Stimulated activated CD4-positive, alpha-beta T cell treated with anti-CD3 and anti-CD28 coated beads, Interleukin-2, amount 100 ng/mL, for 4 hours (primary cell): ENCODE data around the gene ZNF644.
"Not testable (repeated sequence)": the region's sequence is repeated elsewhere in the genome, so short reads cannot be mapped to it uniquely, and the experiment has no call there.

ENCODE experiments used
- DNase-seq: peaks from one replicate; pipeline ENCODE4 v3.0.0-alpha.2; 2020; ENCODE audit warnings: low read depth

Gene ZNF644

DNA sequence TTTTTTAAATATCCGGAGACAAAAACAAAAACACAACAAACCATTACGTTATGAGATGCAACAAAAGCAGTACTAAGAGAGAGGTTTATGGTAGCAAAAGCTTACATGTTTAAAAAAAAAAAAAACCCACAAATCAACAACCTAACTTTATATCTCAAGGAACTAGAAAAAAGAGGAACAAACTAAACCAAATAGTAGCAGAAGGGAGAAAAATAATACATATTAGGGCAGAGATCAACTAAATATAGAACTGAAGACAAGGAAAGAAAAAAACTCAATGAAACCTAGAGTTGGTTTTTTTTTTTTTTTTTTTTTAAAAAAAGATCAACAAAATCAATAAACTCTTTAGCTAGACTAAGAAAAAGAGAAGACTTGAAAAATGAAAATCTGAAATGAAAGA is 34.9 kb downstream of the ZNF644 start:
- no peak for DNase-seq

DNA sequence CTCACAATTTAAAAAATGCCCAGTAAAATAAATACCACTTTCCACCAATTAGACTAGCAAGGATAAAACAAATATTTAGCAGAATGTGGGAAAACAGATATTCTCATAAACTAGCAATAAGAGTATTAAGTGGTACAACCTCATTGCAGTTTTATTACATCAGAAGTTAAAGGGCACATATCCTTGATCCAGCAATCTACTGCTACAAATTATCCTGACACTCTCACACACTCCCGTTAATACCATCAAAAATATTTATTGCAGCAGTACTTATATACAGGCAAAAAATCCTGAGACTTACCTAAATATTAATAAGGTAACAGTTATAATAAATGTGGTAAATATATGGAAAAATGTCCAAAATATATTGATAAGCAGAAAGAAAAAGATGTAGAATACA is 44.3 kb downstream of the ZNF644 start:
- DNase-seq: no peak

DNA sequence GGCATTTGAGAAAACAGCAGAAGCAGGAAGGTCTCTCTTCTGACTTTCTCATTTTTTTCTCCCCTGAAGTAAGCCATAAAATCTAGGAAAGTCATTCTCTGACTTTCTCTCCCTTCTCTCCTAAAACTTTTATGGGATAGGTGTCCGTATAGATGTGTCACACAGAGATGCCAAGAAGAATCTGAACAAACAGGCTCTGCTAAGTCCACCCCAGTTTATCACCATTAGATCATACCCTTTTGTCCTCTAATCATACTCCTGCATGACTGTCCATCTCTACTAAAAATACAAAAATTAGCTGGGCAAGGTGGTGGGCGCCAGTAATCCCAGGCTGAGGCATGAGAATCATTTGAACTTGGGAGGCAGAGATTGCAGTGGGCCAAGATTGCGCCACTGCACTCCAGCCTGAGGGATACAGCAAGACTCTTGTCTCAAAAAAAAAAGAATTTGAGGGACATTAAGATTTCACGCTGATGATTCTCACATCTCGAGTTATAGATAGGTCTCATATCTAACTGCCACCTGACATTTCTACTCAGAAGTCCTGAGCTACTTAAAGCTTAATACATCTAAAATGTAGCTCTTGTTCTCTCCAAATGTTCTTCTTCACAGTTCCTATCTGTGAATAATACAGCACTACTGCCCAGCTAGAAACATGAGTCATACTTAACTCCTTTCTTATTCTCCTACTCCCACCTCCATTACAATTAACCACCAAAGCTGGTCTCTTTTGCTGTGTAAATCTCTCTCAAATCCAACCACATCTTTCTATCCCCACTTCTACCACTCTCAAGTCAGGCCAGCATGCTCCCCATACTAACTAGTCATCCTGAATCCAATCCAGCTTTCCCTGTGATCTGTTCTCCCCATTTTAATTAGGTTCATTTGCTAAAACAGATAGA is 47.7 kb downstream of the ZNF644 start:
- DNase-seq: no peak

DNA sequence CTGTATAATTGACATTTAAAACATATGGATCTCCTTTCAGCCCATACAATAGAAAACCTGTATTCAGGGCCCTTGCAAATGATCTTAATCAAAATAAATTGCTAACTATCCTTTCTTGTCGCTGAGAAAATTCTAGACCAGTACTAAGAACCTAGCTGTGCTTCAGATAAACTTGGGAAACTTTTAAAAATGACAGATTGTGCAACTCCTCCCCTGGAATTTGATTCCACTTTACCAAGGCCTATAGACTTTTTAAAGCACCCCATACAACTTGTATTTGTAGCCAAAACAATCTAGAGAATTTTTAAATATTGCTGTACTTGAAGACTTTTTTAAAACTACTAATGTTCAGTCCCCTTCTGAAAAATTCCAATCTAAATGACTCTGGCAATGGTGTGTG is 51.6 kb downstream of the ZNF644 start:
- DNase-seq: no peak

DNA sequence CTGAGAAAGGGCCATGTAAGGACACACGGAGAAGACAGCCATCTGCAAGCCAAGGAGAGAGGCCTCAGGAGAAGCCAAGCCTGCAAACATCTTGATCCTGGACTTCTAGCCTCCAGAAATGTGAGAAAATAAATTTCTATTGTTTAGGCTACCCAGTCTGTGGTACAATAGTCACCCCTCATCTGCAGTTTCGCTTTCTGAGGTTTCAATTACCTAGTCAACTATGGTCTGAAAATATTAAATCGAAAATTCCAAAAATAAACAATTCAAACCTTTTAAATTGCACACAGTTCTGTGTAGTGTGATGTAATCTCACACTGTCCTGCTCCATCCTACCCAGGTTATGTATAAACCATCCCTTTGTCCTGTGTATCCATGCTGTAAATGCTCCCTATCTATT is 52.6 kb downstream of the ZNF644 start:
- DNase-seq: no peak

DNA sequence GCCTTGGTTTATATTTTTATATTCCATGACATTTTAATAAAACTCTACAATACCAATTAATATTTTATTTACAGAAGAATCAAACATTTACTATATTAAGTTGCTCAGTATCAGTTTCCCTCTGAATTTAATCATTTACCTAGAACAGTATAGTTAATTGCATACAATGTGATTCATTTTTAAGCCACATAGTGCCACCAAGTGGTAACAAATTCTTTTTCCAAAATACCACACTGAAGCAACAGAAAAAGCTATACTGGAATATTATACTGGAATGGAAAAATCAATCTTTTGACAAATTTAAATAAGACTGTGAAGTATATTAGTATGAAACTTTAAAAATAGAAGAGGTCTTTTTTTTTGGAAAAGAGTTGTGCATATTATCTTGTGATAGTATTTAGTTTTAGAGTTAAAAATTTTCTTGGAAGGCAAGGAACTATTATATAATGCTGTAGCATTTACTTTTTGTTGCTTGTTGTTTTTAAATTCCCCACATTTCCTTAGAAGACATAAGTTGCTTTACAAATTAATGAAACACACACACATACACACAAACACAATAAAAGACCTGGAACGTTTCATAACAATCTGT is 57.3 kb downstream of the ZNF644 start:
- DNase-seq: no peak

DNA sequence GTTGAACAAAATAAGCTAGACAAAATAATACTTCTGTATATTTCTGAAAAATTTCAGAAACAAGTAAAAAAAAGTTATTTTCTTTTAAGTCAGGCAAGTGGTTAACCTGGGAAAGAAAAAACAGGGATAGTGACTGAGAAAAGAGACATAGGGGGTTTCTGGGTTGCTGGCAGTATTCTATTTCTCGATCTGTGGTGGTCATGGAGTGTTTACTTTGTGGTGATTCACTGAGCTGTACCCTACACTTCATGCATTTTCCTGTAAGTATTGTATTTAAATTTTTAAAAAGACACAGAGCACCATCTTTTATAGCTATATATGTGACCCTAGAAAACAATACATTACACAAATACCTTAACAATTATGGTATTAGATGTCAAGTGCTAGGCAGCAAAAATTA is 58.2 kb downstream of the ZNF644 start:
- no peak for DNase-seq

DNA sequence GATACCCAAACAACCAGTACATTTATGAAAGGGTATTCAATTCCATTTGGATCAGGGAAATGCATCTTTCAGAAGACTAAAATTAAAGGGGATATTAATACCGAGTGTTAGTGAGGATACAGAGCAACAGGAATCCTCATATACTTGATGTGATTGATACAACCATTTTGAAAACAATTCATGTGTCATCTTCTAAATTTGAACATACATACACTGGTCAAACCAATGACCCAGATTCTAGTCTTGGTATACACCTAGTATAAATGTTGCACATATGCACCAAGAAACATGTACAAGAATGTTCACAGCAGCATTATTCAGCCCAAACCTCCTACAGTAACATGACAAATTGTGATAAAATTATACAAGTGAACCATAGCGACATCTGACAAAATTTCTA is 58.6 kb downstream of the ZNF644 start:
- DNase-seq: no peak

DNA sequence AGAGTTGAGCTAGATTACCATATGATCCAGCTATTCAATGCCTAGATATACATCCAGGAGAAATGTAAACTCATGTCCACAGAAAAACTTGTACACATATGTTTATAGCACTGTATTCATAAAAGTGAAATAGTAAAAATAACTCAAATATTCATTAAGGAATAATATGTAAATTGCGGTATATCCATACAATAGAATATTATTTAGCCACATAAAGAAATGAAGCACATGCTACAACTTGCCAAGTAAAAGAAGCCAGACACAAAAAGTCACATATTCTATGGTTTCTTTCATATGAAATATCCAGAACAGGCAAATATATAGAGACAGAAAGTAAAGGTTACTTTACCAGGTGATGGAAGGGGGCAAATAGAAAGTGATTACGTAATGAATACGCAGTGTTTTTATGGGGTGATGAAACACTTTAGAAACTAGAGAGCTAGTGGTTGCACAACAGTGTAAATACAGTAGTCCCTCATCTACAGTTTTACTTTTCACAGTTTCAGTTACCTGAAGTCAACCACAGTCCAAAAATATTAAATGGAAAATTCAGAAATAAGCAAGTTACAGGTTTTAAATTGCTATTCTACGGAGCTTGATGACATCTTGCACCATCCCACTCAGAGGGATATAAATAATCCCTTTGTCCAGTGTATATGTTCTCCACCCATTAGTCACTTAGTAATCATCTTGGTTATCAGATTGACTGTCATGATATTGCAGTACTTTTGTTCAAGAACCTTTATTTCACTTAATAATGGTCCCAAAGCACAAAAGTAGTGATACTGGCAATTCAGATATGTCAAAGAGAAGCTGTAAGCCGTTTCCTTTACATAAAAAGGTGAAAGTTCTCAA is 62.3 kb downstream of the ZNF644 start:
- DNase-seq: no peak

DNA sequence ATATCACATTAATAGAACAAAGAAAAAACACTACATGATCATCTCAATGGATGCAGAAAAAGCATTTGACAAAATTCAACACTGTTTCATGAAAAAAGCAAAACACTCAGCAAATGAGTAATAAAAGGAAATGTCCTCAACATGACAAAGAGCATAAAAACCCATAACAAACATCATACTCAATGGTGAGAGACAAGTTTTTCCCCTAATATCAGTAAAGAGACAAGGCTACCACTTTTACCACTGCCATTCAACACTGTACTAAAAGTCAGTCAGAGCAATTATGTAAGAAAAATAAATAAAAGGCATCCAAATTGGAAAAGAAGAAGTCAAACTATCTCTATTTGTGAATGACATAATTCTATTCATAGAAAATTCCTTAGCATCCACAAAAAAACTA is 64.3 kb downstream of the ZNF644 start:
- no peak for DNase-seq

DNA sequence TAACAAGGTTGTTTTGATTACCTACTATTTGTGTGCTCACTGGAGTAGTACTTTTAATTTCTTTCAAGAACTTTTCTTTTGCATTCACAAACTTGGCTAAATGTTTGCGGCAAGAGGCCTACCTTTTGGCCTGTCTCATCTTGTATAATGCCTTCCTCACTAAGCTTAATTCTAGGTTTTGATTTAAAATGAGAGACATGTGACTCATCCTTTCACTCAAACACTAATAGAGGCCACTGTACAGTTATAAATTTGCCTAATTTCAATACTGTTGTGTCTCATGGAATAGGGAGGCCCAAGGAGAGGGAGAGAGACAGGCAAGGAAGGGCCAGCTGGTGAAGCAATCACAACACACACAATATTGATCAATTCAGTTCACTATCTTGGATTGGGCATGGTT is 66.1 kb downstream of the ZNF644 start:
- no peak for DNase-seq

DNA sequence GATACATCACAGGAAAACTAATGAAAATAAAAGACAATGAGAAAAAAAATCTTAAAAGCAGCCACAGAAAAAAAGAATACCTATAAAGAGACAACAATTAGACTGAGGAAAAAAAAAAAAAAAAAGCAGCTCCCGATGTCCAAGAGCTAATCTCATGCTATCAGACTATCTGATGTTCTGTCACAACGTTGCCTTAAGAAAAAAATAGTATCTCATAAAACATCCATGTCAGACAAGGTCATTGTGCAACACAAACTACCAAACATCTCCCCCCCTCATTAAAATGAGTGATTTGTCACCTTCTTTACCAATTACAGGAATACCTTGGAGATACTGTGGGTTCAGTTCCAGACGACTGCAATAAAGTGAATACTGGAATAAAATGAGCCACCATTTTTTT is 68.9 kb downstream of the ZNF644 start:
- no peak for DNase-seq

DNA sequence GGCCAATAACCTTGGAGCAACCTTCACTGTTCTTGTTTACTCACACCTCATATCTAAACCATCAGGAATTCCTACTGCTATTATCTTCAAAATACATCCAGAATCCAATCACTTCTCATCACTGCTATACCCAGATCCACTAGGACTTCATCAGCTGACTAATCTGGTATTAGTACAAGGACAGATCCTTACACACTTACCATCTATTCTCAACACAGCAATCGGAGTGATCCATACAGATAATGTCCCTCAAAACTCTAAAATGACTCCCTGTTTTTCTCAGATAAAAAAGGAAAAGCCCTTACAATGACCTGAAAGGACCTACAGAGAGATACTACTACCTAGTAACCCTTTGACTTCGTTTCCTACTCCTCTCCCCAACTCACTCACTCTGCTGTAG is 70.8 kb downstream of the ZNF644 start:
- no peak for DNase-seq

DNA sequence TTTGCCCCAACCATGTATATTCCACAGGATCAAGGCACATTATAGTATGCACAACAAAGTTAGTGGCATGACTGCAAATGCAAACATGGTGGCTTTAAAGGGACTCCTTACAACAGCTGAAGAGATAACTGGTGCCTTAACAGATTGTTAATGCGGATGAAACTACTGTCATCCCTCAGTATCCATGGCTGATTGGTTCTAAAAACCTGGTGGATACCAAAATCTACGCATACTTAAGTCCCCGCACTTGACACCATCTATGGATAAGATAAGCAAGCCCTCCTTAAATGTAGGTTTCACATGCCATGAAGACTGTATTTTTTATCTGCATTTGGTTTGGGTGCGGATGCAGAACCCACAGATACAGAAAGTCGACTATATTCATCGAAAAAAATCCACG is 73.5 kb downstream of the ZNF644 start:
- no peak for DNase-seq

DNA sequence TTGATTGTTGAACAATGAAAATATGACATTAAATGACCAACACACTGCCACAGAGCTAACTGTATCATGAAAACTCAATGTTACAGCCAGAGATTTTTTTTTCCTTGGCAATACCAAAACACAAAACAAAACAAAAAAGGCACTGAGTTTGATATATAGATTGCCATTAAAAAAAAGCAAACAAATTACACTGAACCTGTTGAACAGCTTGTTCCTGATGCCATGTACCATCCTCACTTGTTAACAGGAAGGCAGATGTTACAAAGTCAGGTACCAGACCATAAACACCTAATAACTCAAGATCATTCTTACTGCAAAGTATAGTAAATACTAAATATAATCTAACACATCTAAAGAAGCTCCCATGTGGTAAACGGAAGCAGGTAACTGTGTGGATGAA is 75.2 kb downstream of the ZNF644 start:
- DNase-seq: no peak

DNA sequence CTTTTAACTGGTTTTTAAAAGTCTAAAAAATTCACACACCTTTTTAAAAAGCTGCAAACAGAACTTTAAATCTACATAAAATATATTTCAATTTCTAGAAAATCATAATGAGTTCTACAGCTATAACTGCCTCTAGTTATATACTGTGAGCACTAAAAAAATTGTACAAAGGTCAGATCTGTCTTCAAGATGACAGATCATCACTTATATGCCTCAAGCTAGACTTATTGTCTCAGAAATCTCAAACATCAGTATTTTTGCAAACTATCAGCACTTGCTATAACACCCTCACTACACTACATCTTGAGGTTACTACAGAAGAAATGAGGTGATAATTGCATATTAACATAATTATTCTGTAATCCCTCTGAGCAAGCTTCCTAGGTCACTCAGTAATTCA is 76.5 kb downstream of the ZNF644 start:
- DNase-seq: no peak

DNA sequence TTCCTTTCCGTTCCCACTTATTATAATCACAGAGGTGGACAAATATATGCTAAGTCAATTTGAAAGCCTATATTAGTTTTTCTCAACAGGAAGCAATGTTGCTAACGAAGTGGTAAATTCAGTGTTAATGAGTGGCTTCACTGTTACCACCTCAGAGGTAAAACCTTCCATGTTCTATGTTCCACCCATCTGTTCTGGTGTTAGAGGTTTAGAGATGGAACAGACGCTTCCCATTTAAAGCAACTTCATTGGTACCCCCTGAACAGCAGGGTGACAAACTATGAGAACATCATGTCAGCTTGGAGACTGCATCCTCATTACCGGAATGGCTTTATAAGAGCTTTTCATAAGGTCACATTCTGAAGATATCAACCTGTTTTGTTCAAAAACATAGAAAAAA is 77.9 kb downstream of the ZNF644 start:
- DNase-seq: no peak

DNA sequence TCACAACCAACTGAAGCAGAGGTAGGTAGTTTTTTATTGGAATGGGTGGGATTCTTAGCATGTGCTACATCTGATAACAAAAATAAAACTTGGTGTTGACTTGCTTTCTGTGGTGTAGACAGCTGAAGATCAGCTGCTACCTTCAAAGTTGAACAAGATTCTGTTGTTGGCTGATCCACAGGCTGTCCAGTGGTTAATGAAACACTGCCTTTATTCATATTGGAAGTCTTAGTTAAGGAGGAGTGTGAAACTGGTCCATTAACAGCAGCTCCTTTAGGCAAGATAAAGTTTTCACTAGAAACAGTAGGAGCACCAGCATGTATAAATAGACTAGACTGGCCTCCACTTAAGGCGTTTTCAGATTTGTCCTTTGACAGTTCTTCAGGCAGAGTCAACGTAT is 81.1 kb downstream of the ZNF644 start:
- DNase-seq: no peak

DNA sequence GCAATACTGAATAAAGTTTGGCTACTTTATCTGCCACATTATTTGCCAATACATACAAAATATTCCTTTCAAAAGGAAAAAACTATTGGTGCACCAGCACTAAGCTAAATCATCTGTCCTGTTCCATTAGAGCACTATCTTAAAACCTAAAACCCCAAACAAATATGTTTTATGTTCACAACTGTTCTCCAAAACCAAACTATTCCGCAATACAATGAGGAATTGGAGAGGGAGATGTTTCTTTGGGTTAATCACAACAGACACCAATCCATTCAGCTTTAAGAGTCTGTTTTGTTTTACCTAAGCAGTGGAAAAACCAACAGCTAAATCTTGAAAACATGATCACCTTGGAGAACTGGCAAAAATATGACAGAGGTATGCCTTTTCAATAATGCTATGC is 85.1 kb downstream of the ZNF644 start:
- DNase-seq: no peak

DNA sequence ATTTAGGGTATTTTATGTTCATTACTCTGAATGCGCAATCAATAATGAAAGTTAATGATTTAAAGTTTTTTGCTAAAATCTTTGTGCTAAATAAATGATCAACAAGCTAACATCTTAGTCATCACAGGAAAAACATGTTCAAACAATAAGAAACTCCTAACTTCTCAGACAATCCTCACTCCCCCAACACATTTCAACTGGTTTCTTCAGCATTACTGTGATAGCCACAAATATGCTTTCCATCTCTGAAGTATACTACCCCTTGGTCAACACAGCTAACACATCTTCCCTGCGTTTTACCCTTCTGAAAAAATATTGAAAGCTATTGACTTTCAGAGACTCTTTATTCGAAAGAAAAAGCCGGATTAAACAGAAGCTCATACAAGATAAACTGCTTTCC is 85.8 kb downstream of the ZNF644 start:
- DNase-seq: no peak

DNA sequence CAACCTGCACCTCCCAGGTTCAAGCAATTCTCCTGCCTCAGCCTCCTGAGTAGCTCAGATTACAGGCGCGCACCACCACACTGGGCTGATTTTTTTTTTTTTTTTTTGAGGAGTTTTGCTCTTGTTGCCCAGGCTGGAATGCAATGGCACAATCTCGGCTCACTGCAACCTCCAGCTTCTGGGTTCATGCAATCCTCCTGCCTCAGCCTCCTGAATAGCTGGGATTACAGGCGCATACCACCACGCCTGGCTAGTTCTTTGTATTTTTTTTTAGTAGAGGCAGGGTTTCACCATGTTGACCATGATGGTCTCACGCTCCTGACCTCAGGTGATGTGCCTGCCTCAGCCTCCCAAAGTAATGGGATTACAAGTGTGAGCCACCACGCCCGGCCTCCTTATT is 93.6 kb downstream of the ZNF644 start:
- not testable (repeated sequence) for DNase-seq

DNA sequence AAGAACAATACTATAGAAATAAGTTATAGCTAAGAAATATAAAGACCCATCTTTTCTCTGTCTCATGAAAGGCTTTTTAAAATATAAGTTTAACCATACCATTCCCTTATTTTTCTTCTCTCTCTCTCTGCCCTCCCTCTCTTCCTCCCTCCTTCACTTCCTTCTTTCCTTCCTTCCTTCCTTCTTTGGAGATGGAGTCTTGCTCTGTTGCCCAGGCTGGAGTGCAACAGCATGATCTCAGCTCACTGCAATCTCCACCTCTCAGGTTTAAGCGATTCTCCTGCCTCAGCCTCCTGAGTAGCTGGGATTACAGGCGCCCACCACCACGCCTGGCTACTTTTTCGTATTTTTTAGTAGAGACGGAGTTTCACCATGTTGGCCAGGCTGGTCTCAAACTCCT is 94.2 kb downstream of the ZNF644 start:
- not testable (repeated sequence) for DNase-seq

DNA sequence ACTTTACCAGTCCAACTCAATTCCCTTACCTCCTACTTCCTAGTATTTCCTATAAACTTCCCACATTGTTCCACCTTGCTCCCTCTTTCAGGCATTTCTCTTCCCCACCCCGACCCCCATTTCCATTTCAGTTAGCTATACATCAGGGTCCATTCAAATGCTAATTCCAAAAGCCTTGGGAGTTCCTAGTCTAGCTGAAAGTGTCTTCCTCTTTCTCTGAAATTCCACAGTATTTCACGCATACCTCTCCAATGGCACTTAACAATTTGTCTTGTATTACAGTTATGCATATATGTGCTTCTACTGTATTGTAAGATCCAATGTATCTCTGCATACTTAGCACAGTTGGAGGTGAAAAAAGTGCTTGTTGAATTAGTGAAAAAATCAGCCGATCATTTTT is 94.9 kb downstream of the ZNF644 start:
- DNase-seq: no peak
